HG03135 (cell line): ENCODE results near the gene ZC2HC1B.

Source experiments
- ATAC-seq: cut with Tn5 transposase; IDR thresholded peaks from one replicate; pipeline ENCODE4 v1.9.1; 2021; ENCODE audit warnings: mild to moderate bottlenecking, moderate library complexity; ENCODE audit not compliant: unreplicated experiment

The ZC2HC1B gene

GRCh38 chr6:143959927-143960326 is 95.7 kb downstream of the ZC2HC1B start:
- ATAC-seq, result no peak

- ATAC-seq, result no peak
These were observed 96.8 kb downstream of the ZC2HC1B start for GRCh38 chr6:143961066-143961465.

- ATAC-seq, result no peak
These were observed 97.9 kb downstream of the ZC2HC1B start for GRCh38 chr6:143961886-143962878.

- ATAC-seq, result no peak
These were observed 99.1 kb downstream of the ZC2HC1B start for GRCh38 chr6:143963158-143963919.

- ATAC-seq, result no peak
These were observed 100.4 kb downstream of the ZC2HC1B start for GRCh38 chr6:143964674-143965081.

- ATAC-seq, result no peak
These were observed 101.4 kb downstream of the ZC2HC1B start for GRCh38 chr6:143965503-143966171.

- ATAC-seq, result no peak
These were observed 102.0 kb downstream of the ZC2HC1B start for GRCh38 chr6:143966312-143966711.

GRCh38 chr6:143967706-143968376 is 103.6 kb downstream of the ZC2HC1B start:
- no peak for ATAC-seq

- ATAC-seq, result no peak
These were observed 104.8 kb downstream of the ZC2HC1B start for GRCh38 chr6:143969077-143969476.

- ATAC-seq, result no peak
These were observed 106.4 kb downstream of the ZC2HC1B start for GRCh38 chr6:143970456-143971218.

- no peak for ATAC-seq
These were observed 107.4 kb downstream of the ZC2HC1B start for GRCh38 chr6:143971482-143972205.

GRCh38 chr6:143973097-143973966 is 109.1 kb downstream of the ZC2HC1B start:
- ATAC-seq, result no peak

- no peak for ATAC-seq
These were observed 109.8 kb downstream of the ZC2HC1B start for GRCh38 chr6:143974089-143974488.

- no peak for ATAC-seq
These were observed 112.6 kb downstream of the ZC2HC1B start for GRCh38 chr6:143976806-143977349.

GRCh38 chr6:143980921-143981320 is 116.6 kb downstream of the ZC2HC1B start:
- ATAC-seq, result no peak

GRCh38 chr6:143982968-143983367 is 118.7 kb downstream of the ZC2HC1B start:
- no peak for ATAC-seq

GRCh38 chr6:143984666-143985065 is 120.4 kb downstream of the ZC2HC1B start:
- no peak for ATAC-seq

- ATAC-seq, result no peak
These were observed 122.3 kb downstream of the ZC2HC1B start for GRCh38 chr6:143986463-143987065.
